HG03442 (cell line): Measurements from ENCODE around the gene ABAT.

ENCODE experiments used
- ATAC-seq: cut with Tn5 transposase; IDR thresholded peaks from one replicate; pipeline ENCODE4 v1.9.1; 2021; ENCODE audit warnings: mild to moderate bottlenecking, moderate library complexity; ENCODE audit not compliant: unreplicated experiment

The ABAT gene

DNA sequence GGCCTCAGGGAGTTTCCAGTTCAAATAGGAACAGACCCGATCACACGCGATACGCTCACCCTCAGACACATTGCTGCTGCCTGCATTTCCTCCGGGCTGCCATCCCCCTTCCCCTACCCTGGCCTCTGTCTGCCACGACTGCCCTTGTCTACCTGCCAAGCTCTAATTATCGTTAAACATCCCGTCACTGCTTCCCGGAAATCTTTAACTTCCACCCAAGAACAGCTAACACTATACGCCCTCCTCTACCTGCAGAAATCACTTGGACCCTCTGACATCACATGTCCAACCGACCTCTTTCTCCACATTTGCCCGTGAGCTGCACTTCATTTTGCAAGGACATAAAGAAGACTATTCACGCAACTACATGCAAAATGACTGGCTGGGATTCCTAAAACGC is 40.4 kb downstream of the ABAT start:
- ATAC-seq, result no peak

DNA sequence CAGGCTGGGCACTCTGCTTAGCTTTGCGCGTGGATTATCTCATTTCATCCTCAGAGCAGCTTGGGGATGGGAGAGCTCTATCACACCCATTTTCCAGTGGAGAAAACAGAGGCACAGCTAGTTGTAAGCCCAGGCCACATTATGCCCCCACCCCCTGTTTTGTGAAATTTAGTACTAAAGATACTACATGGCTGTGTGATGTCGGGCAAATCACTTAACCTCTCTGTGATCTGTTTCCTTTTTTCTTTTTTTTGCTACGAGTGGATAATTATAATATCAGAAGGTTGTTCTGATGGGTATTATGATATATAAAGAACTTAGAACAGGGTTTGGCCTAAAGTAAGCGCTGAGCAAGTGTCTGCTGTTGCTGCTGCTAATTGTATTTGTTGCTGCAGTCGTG is 41.6 kb downstream of the ABAT start:
- ATAC-seq, result no peak

DNA sequence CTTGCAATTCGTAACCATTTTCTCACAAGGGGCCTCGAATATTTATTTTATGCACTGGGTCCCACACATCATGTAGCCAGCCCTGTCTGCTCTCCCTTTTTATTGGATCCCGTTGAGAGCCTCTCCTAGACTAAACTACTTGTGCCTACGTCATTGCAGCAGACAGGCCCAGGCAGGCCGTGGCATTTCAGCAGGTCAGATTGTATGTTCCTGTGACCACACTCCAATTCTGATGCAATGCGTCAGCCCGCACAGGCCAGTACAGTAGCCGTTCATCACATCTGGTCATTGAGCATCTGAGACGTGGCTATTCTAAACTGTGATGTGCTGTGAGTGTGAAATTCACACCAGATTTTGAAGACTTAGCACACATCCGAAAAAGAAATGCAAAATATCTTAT is 42.2 kb downstream of the ABAT start:
- ATAC-seq, result no peak

DNA sequence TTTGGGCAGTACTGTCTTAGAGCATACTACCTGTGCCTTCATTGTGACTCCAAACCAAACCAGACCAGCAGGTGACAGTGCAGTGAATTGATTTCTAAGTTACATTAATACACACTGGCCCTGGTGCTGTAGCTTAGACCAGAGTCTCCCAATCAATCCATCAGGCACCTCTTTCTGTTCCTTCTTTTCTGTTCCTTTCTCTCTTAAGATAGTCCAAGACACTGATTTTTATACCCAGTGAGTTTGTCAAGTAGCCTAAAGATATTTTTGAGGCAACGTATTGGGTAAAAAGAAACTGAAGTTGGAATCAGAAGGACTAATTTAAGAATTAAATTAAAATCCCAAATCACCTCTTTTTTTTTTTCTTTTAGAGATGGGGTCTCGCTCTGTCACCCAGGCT is 43.1 kb downstream of the ABAT start:
- no peak for ATAC-seq

DNA sequence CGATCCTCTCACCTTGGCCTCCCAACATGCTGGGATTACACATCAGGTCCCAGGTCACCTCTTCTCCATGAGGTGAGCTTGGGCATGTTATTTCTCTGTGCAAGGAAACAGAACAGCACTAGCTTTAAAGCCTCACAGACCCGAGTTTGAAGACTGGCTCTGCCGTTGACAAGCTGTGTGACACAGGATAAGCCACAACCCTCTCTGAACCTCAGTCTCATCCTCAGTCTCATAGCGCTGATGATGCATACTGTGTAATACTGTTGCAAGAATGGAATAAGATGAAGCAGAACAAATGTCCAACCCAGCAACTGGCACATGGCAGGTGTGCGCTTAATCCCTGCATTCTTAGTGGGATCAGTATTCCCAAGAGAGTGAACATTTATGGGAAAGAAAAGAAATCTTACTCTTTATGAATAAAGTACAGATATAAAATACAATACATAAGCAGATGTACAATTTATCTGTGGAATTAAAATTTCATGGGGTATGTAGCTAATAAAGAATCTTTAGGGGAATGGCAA is 43.5 kb downstream of the ABAT start:
- ATAC-seq, result no peak

DNA sequence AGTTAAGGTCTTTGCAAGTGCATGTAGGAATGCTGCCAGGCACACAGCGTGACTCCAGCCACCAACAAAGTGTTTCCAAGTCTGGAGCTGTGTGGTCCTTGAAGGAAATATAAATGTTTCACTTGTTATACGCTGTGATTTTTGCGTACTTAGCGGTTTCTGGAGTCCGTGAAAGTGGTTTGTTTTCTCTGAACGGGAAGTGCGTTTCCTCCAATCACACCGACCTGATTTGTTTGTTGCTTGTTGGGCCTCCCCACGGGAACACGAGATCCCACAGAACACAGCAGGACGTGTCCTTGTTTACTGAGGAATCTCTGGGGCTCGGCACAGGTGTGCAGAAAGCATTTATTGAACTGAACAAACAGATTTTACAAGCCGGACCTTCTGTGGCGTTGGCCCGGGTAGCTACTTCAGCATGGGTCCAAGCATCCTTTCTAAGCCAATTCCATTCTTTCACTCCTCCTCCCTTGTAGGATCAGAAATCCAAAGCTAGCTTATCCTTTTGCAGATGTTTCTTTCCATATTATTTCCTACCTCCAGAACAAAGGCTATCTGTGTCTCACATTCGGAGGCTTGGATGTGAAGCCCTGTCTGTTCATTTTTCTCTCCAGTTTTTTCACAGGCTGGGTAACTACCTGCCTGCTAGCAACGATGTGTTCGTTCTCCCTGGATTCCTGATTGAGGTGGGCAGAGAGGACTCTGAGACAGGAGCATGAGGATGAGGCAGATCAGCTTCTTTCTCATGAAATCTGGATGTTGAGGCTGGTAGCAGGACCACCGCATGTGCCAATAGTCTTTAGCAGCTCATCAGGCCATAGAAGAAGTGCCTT is 44.6 kb downstream of the ABAT start:
- ATAC-seq, result no peak

DNA sequence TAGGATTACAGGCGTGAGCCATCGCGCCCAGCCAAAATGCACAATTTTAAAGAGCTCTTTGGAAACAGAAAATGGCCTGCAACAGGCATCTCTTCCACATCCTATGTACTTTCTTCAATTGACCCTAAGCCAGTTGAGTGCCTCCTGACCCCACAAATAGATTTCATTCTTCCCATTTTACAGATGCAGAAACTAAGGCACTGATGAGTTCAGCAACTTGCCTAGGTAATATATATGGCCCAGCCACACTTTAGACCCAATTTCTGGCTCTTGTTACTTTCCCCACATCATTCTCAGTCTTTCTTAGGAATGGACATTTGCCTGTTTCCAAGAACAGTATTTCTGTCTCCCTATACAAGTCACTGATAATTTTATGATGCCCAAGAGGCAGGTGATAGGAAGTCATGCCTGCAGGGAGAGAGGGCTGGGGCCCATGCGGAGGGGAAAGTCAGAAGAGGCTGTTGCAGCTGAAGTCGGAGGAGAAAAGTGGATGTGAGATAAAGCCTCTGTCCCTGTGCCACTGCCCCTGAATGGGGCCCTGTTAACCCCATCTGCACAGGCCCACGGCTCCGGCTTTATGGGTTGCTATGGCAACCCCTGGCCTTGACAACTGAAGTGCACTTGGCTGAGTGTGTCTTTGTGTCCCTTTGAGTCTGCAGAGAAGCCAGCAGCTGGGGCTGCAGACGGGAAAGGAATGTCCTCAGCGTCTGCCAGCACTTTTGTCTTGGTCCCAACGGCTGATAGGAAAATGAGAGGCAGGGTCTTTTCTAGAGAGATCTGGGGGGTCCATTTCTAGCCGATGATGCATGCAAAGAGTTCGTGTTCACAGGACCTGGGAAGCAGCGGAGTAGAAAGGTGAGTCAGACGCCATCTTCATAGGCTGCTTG is 45.9 kb downstream of the ABAT start:
- no peak for ATAC-seq

DNA sequence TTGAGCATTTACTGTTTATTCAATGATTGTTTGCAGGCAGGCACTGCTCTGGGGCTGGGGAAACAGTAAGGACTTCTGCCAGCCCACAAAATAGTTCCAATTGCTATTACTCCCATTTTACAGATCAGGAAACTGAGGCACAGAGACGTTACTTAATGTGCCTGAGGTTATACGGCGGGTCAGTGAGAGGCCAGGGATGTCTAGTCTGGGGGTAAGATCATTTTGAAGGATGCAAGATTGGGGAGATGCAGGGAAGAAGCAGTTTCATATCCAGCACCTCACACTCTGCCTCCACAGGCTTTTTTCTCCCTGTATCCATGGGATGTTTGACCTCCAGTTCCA is 46.5 kb downstream of the ABAT start:
- ATAC-seq, result no peak

DNA sequence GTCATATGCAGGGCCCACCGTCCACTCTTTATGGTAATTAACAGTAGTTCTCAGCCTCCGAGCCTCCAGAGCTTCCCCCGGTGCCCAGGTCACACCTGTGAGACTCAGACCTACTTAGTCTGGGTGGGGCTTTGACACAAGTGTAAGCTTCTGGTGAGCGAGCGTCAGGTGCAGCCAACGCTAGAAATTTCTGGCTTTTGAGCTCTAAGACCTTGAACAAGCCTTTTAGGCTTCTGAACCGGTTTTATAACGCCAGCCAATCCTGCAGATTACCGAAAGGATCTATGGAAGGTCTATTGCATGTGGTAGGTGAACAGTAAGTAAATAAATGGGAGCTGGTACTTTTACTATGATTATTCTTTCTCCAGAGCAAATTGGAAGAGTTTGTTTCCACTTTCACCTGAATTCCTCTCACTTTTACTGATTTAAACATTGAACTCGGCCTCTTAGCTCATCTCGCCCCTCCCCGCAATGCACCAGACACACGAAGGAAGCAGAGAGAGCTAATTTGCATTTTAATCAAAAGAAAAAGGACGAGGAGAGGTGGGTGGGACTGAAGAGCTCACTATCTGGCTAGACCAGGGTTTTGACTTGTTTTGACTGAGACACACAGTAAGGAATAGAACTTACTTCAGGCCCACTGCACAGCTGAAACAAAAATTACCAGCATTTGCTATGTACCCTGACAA is 47.1 kb downstream of the ABAT start:
- no peak for ATAC-seq

DNA sequence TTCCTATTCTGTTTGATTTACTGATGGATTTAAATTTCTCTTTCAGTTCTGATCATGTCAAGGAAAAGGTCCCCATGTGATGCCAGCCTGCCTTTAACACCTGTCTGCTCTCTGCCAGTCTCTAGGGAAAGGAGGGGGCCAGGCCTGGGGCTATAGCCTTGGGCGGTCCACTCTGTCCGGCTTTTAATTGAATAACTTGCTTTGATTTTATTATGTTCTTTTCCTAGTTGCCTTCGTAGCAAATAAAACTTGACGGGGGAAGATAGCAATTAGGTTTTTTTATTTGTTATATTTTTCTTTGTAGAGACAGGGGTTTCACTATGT is 47.6 kb downstream of the ABAT start:
- ATAC-seq, result no peak

DNA sequence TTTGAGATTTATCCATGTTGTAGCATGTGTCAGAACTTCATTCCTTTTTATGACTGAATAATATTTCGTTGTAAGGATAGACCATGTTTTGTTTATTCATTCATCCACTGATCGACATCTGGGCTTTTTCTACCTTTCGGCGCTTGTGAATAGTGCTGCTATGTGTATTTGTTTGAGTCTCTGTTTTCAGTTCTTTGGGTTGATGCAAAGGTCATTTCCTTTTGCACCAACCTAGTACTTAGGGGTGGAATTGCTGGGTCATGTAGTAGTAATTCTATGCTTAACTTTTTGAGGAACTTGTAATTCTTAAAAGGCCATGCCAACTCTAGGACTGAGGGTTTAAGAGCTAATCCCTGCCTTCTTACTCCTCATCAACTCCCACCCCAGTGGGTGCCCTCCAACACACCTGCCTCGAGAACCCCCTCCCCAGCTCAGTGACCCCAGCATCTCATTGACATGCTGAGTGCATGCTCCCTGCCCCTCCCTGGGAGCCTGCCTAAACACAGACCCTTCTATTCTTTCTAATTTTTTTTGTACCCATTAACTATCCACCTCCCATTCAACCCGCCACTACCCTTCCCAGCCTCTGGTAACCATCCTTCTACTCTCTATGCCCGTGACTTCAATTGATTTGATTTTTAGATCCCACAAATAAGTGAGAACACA is 51.2 kb downstream of the ABAT start:
- ATAC-seq, result no peak

DNA sequence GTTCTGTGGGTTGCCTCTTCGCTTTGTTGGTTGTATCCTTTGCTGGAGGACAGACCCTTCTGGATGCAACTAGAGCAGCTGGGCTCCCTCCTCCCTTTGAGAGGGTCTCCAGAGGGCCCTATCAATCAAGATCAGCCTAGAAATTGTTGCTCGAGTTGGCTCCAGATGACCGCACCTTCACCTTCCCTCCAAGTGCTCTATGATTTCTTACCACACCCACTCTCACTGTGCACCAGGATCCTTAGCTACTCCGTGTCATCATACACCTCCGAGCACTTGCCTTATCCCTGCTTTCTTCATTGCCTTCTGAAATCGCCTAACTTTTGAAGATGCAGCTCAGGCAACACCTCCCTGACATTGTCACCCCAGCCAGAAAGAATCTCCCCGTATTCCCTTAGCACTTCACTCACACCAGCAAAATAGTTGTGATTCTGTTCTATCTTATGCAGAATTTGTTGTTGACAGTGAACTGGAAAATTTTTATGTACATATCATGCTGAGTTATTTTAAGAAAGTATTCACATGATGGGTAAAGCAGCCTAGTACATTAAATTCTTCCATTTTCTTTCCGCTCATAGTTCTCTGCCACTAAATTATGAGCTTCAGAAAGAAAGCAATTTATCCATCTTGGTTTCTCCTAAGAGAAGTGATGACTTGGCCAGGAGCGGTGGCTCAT is 52.9 kb downstream of the ABAT start:
- no peak for ATAC-seq

DNA sequence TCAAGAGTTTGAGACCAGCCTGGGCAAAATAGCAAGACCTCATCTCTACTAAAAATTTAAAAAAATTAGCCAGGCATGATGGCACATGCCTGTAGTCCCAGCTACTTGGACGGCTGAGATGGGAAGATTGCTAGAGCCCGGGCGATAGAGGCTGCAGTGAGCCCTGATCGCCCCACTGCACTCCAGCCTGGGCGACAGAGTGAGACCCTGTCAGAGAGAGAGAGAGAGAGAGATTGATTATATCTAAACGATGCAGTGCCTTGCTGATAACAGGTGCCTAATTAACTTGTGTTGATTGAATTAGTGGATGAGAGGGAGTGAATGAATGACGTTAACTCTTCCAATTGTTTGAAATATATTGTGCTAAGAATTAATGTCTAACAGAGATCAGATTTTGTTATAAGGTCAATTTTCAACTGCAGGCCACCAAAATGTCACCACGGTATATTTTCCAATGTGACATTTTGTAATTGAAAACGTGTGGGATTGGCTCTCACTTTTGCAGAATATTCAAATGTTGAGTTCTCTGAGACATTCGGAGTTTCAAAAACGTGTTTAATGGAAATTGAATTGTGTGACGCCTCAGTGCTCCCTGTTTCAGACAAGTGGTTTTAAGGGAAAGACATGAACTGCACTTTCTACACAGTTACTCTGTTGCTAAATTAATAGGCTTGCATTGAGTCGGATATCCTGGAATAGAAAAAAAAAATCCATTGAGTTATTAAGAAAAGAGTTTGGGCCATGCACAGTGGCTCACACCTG is 53.6 kb downstream of the ABAT start:
- ATAC-seq, result no peak

DNA sequence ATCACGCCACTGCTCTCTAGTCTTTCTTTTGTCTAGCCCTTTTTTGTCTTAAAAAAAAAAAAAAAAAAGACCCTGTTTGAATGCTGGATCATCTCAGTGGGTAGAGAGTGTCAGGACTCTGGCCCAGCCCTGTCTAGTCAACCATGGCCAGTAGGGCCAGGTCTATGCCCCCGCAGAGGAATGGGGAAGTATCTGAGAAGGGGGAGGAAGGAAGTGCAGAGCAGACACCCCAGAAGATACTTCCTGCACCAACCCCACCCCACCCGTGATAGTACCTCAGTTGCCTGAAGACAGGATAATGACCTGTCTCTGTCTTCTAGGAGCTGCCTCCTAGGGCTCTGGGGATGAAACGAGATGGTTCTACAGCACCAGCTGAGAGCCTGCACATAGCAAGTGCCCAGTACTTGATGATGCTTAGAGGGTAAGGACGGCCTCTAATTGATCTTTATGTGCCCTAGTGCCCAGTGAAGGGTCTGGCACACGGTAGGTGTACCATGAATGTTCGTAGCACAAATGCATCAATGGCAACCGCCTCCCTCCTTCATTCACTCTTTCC is 55.4 kb downstream of the ABAT start:
- no peak for ATAC-seq

DNA sequence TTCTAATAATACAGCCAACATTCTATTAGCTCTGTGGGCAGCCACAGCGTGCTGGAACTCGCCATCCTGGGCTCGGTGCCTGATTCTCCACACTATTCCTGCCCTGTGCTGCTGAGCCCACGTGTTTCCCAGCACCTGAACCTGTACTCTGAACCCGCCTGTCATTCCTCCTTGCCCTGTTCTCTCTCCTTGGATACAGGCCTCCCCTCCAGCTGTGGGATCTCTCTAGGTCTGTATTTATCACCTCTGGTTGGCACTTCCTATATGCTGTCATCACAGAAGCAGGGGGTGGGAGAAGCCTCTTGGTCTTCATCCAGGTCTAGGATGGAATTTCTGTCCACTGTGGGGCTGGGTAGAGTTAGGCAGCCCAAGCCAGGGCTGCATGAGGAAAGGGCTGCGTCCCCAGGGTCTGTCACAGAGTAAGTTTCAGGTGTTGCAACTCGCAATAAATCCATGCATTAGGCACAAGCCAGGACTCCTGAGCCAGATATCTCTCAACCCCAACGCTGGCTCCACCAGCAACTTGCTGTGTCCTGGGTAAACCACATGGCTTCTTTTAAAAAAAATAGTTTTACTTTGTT is 56.0 kb downstream of the ABAT start:
- ATAC-seq, result no peak

DNA sequence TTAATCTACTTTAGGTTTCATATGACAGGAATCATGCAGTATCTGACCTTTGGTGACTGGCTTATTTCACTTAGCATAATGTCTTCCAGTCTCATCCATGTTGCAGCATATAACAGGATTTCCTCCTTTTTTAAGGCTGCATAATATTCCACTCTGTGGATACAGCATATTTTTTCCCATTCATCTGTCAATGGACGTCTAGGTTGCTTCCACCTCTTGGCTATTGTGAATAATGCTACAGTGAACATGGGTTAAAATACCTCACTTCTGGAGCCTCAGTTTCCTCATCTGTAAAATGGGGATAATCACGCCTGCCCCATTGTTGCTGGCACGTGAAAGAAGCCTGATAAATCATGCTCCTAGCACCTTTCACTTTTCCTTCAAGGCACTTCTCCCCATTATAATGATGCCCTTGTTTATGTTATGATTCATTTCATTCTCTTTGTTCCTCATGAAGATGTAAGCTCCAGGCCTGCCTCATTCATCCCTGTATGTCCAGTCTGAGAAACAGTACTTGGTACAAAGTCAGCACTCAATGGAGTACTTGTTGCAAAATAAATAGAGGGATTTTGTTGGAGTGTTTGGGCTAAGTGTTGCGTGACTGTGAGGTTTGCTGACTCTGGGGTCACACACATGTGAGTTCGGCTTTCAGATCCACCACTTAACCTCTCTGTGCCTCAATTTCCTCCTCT is 59.6 kb downstream of the ABAT start:
- ATAC-seq, result no peak

DNA sequence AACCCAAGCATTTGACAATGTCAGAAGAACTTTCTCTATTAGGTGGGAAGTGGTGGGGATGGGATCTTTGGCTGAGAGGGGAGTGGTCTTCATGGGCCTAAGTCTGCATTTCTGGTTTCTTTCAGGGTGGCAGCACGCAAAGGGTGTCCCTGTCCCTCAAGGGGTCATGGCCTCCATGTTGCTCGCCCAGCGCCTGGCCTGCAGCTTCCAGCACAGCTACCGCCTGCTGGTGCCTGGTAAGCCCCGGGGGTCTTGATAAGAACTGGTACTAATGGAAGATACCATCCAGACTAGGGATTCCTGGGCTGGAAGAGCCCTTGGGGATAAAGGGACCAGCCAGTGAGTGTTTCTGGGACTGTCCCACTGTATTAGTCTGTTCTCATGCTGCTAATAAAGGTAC is 61.2 kb downstream of the ABAT start:
- ATAC-seq, result no peak

DNA sequence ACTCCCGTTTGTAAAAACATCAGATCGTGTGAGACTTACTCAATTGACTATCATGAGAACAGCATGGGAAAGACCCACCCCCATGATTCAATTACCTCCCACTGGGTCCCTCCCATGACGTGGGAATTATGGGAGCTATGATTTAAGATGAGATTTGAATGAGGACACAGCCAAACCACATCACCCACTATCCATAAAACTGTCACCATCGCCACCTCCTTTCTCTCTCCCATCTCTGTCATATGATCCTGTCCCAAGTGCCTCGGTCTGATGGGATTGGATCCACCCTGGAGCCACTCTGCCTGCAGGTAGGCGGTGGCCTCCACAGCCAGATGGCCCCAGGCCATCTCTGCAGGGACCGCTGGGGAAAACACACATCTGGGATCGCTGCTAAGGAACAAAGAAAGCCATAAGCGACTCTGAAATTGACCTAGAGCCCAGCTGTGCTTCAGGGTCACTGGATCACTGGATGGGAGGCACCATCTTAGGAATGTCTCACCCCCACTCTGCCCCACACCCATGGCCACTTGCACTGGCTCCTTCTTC is 61.8 kb downstream of the ABAT start:
- ATAC-seq, result no peak
